ENCODE measurements around the gene CCDC188. TPM values are rescaled to one million over a fixed set of nuclear protein-coding genes. Genes with fewer than 3 reads are reported as not detected.

CCDC188 gene
- total RNA-seq, result 1 to 10 TPM in 1 of 4 donors, under 1 TPM in 2, not detected in 1; 0.28 to 1.8 (median 0.56) TPM

GRCh38 chr22:20150381-20151275, at the start of gene CCDC188:
Gene CCDC188, minus strand, starts transcription at chr22:20151055. Its CDS starts 69 bp downstream, at chr22:20150986.
- ATAC-seq (ENCODE audit: low FRiP score) (no peak), DNase-seq (ENCODE audit: low spot score) (no peak)
- TF ChIP-seq CTCF (IDR thresholded peaks at IDR 0.05), result no peak

- TF ChIP-seq CTCF (IDR thresholded peaks at IDR 0.05), result no peak
- ATAC-seq (ENCODE audit: low FRiP score), result no peak
- DNase-seq (ENCODE audit: low spot score), result no peak
Measured at GRCh38 chr22:20199906-20200305, 49.1 kb upstream of the CCDC188 start.

- DNase-seq (ENCODE audit: low spot score) (no peak), ATAC-seq (ENCODE audit: low FRiP score) (no peak)
- no peak for TF ChIP-seq CTCF (IDR thresholded peaks at IDR 0.05)
Measured at GRCh38 chr22:20199413-20199842, 48.6 kb upstream of the CCDC188 start.

DNA sequence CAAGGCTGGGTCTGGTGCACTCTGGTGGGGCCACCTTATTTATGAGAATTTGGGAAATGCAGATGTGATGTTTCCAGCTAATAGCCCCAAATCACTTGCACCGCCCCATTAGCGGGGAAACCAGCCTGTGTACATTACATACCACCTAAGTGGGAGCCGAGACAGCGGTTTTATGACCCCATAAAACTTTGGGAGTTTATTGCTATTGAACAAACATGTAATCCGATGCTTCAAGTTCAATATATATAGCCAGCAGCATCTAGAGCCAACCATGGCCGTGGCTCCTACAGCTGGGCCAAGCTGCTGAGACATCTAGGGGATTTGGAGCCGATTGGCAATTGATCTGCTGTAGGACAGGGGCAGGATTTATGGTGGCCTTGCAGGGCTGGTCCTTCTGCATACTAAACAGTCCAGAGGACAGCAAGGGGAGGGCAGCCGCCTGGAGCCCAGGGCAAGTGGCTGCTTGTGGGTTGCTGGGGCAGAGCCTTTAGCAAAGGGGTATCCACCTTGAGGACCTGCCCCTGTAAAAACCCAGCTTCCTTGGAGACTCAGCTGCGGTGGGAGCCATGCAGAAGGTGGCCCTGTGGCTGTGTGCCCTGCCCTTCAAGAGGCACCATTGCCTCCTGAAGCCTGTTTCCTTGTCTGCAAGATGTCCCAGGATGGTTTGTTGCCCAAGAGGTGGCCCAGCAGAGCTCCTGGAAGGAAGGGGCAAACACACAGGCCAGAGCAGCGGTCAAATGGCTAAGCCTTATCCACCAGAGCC, 47.9 kb upstream of the CCDC188 start:
- TF ChIP-seq CTCF (IDR thresholded peaks at IDR 0.05), result no peak
- no peak for ATAC-seq (ENCODE audit: low FRiP score)

DNA sequence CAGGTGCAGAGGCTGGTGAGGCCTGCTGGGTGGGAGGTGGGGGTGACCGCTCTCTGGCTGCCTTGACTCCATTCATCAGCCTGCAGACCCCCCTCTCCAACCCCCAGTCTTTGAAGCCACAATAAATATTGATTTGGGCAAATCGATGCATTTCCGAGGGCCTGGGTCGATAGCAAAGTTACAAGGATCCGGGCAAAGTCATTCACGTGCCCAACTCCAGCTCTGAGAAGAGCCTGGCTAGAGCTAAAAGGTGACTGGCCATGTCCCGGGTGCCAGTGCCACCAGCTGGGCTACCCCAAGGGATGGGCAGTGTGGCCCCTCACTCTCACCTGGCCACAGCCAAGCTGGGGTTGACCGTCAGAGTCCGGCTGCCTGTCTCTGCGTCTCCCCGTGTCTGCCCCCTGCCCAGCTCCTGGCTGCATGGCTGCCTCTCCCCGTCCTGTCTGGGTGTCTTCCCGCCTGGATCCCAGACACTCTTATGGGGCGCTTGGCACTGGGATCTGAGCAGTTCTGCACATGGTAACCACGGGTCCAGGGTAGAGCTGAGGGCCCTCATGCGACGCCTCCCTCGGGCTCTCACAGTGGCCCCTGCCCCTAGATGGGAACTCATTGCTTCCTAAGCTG, 46.7 kb upstream of the CCDC188 start:
- no peak for ATAC-seq (ENCODE audit: low FRiP score)
- no peak for DNase-seq (ENCODE audit: low spot score)
- no peak for TF ChIP-seq CTCF (IDR thresholded peaks at IDR 0.05)

More for the DNA sequence above, 47.9 kb upstream of the CCDC188 start:
- DNase-seq (ENCODE audit: low spot score), result no peak

DNA sequence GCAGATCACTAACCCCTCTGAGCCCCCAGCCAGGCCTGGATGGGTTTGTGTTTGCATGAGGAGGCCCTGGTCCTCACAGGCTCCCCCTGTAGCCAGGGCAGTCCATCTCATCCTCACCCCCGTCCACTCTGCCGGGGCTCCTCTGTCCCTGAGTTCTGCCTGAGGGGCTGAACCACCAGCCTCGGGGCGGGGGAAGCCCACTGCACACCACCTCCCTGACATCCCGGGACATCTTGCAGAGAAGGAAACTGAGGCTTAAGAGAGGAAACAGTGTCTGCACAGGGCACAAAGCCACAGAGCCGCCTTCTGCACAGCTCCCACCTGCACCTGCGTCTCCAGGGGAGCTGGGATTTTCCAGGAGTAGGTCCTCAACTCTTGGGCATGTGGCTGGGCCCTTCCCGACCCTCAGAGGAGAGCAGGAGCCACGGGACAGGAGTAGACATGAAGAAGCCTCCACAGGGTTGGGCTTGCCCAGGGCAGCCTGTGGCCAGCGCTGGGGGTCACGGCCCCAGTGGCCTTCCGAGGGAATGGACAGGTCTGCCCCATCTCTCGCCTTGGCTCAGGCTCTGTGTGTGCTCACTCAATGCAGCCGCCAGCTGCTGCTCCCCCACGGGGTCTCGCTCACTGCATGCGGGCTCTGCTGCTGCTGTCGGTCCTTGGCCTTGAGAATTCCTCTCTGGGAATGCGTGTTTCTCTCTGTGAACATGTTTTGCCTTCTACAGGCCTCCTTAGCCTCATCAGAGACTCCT, 45.4 kb upstream of the CCDC188 start:
- TF ChIP-seq CTCF (IDR thresholded peaks at IDR 0.05), result no peak
- DNase-seq (ENCODE audit: low spot score) (no peak), ATAC-seq (ENCODE audit: low FRiP score) (no peak)

All from omental fat pad (tissue), 4 donors.